ENCODE results near the gene FHOD3. TPM values are rescaled to one million over a fixed set of nuclear protein-coding genes. Genes with fewer than 3 reads are reported as not detected.

The FHOD3 gene
- total and polyA plus RNA-seq, 2 of the 8 experiments (the other 6 are each of a cell fraction or from before 2014, with no cell fraction given) = 9.7 to 10.5 TPM

GRCh38 chr18:36420826-36421225 is 123.3 kb downstream of the FHOD3 start:
- Histone ChIP-seq H2BK5ac (ENCODE audit: low read depth, low read length) (no peak overlapping the region), H2AFZ (ENCODE audit: low read length) (no peak overlapping the region), H3K9ac (replicated peaks in 1 of 4; ENCODE audit: extremely low read depth in 1 of 4, low read depth in 3 of 4, low read length in 3 of 4) (no peak overlapping the region), H3K4me3 (ENCODE audit: extremely low read depth in 1 of 4, insufficient read depth in 2 of 4, low read depth in 3 of 4, low read length in 4 of 4) (no peak overlapping the region), H3K14ac (ENCODE audit: insufficient read length) (no peak overlapping the region), H3K27ac (ENCODE audit: low read depth, low read length) (no peak overlapping the region), H4K20me1 (replicated peaks in 1 of 2; ENCODE audit: control insufficient read depth in 1 of 2, insufficient read depth in 2 of 2, low read length in 2 of 2) (no peaks in the 10 kb centered on the region), H4K91ac (replicated peaks; ENCODE audit: insufficient read length, low read length) (no peak overlapping the region), H3K4me2 (ENCODE audit: insufficient read depth in 1 of 2, low read depth in 2 of 2, low read length in 2 of 2) (no peak overlapping the region), H3K18ac (ENCODE audit: extremely low read depth, low read length) (no peak overlapping the region), H4K8ac (ENCODE audit: extremely low read depth, insufficient read depth, low read length) (no peak overlapping the region), H2BK120ac (replicated peaks; ENCODE audit: low read depth, low read length) (no peak overlapping the region), H3K23me2 (ENCODE audit: low read depth, low read length) (no peaks in the 10 kb centered on the region), H3K4me1 (replicated peaks in 1 of 4; ENCODE audit: control insufficient read depth in 3 of 4, insufficient read depth in 4 of 4, low read length in 3 of 4) (peaks cover 0 to 3% (median 1%) of the 10 kb centered on the region in 4 experiments; a peak in 3 of 7 replicates), H3K56ac (replicated peaks; ENCODE audit: insufficient read length, low read depth, low read length) (no peak overlapping the region), H3K4ac (replicated peaks; ENCODE audit: insufficient read length, low read depth, low read length) (no peak overlapping the region), H3K79me2 (ENCODE audit: control insufficient read depth in 1 of 2, insufficient read depth in 2 of 2, low read length in 2 of 2) (no peaks in the 10 kb centered on the region), H3K36me3 (ENCODE audit: control insufficient read depth in 2 of 4, insufficient read depth in 4 of 4, low read length in 3 of 4) (no peaks in the 10 kb centered on the region), H3K9me3 (ENCODE audit: insufficient read depth in 2 of 2, low read depth in 1 of 2, low read length in 1 of 2) (no peaks in the 10 kb centered on the region), H3K79me1 (ENCODE audit: low read depth, low read length) (no peaks in the 10 kb centered on the region), H2BK15ac (ENCODE audit: low read length) (no peak overlapping the region), H3K23ac (ENCODE audit: insufficient read length) (no peak overlapping the region), H3K27me3 (replicated peaks in 1 of 4; ENCODE audit: control insufficient read depth in 3 of 4, extremely low read depth in 1 of 4, insufficient read depth in 3 of 4, low read length in 3 of 4) (no peaks in the 10 kb centered on the region), H2AK5ac (ENCODE audit: low read depth, low read length) (no peak overlapping the region), H2BK20ac (ENCODE audit: low read length) (no peak overlapping the region), H2BK12ac (ENCODE audit: low read depth, low read length) (no peak overlapping the region), H4K5ac (ENCODE audit: insufficient read length, low read depth, low read length) (no peak overlapping the region)
- 90% methylated on average over 1 of the region's 1 CpG; no CpG with 5 or more reads in 1 of the 2 experiments for WGBS, 2 experiments (ENCODE audit: extremely low coverage in 1 of 2, insufficient coverage in 1 of 2, insufficient read length in 1 of 2, insufficient replicate concordance in 2 of 2, low coverage in 1 of 2, low lambda C conversion rate in 2 of 2, missing lambda C conversion rate in 1 of 2)
- CTCF ChIA-PET (ENCODE audit: partially characterized antibody) = interaction anchor here (0.7 to 14.7 kb wide), 18 partner anchors 11 to 267 kb away, joined by 3 to 163 read pairs (median 4); no protein-coding TSS in a partner anchor
- POLR2A ChIA-PET (ENCODE audit: partially characterized antibody) = no interaction called here
- DNase-seq (ENCODE audit: low read depth in 1 of 2, low spot score in 2 of 2) = no peak
- FAIRE-seq = no peak
- TF ChIP-seq SP1 (IDR thresholded peaks at IDR 0.05; ENCODE audit: low read depth, low read length) (no peak), MAX (IDR thresholded peaks at IDR 0.05) (no peak), NANOG (IDR thresholded peaks at IDR 0.05; ENCODE audit: insufficient read depth, low read depth, low read length, poor library complexity, severe bottlenecking) (no peak), GTF2F1 (IDR thresholded peaks at IDR 0.05; ENCODE audit: borderline replicate concordance, low read depth, low read length) (no peak), KDM4A (IDR thresholded peaks at IDR 0.05; ENCODE audit: low read depth, low read length, severe bottlenecking) (no peak), POLR2A (IDR thresholded peaks at IDR 0.05; ENCODE audit: control extremely low read depth in 1 of 2, low read depth in 2 of 2, low read length in 2 of 2) (no peak), POU5F1 (IDR thresholded peaks at IDR 0.05; ENCODE audit: low read depth, low read length) (no peak), TCF12 (IDR thresholded peaks at IDR 0.05; ENCODE audit: low read depth, low read length) (no peak), HDAC2 (IDR thresholded peaks at IDR 0.05; ENCODE audit: borderline replicate concordance in 1 of 2, low read depth in 2 of 2, low read length in 2 of 2) (no peak), SP4 (IDR thresholded peaks at IDR 0.05; ENCODE audit: low read length) (no peak), MAFK (IDR thresholded peaks at IDR 0.05; ENCODE audit: low read depth, low read length) (no peak), CHD2 (IDR thresholded peaks at IDR 0.05; ENCODE audit: low read length) (no peak), ASH2L (IDR thresholded peaks at IDR 0.05; ENCODE audit: low read length) (no peak), FOSL1 (IDR thresholded peaks at IDR 0.05; ENCODE audit: insufficient read depth, low read depth, low read length) (no peak), NRF1 (IDR thresholded peaks at IDR 0.05; ENCODE audit: low read depth, low read length) (no peak), KDM5A (IDR thresholded peaks at IDR 0.05; ENCODE audit: low read length) (no peak)
